HEK293T (cell line): Measurements from ENCODE around the gene XPO1.

Experiments used
- ARNT ChIP-seq: fragments of 450-650 bp; IDR thresholded peaks from 2 replicates; pipeline ENCODE4 v1.6.1; 2017; ENCODE audit warnings: mild to moderate bottlenecking
- BHLHE40 ChIP-seq: fragments of 450-650 bp; IDR thresholded peaks from 2 replicates; pipeline ENCODE4 v1.6.1; 2016; ENCODE audit warnings: mild to moderate bottlenecking, moderate library complexity, borderline replicate concordance
- CTBP1 ChIP-seq: fragments of 450-650 bp; IDR thresholded peaks from 2 replicates; pipeline ENCODE4 v1.6.1; 2016; ENCODE audit warnings: borderline replicate concordance
- ELF4 ChIP-seq: fragments of 450-650 bp; IDR thresholded peaks from 2 replicates; pipeline ENCODE4 v1.6.1; 2017; ENCODE audit warnings: antibody characterized with exemption
- FOXA1 ChIP-seq: fragments of 450-650 bp; IDR thresholded peaks from 2 replicates; pipeline ENCODE4 v1.6.1; 2016; ENCODE audit warnings: mild to moderate bottlenecking
- FOXM1 ChIP-seq: fragments of 450-650 bp; IDR thresholded peaks from 2 replicates; pipeline ENCODE4 v1.6.1; 2017; ENCODE audit warnings: mild to moderate bottlenecking, borderline replicate concordance
- HDGF ChIP-seq: fragments of 450-650 bp; IDR thresholded peaks from 2 replicates; pipeline ENCODE4 v1.6.1; 2017; ENCODE audit warnings: antibody characterized with exemption, borderline replicate concordance
- SP1 ChIP-seq: fragments of 450-650 bp; IDR thresholded peaks from 2 replicates; pipeline ENCODE4 v1.6.1; 2017
- SUZ12 ChIP-seq: fragments of 450-650 bp; IDR thresholded peaks from 2 replicates; pipeline ENCODE4 v1.6.1; 2016; ENCODE audit warnings: mild to moderate bottlenecking
- TARDBP ChIP-seq: fragments of 450-650 bp; IDR thresholded peaks from 2 replicates; pipeline ENCODE4 v1.6.1; 2016

- TF ChIP-seq SUZ12 (no peak), HDGF (no peak), TARDBP (no peak), SP1 (no peak), BHLHE40 (no peak), FOXM1 (no peak), CTBP1 (no peak), FOXA1 (no peak), ARNT (no peak), ELF4 (no peak)
These were observed 104.5 kb downstream of the XPO1 start for GRCh38 chr2:61433606-61434005.
